ENCODE results near the gene HELB.

DNA sequence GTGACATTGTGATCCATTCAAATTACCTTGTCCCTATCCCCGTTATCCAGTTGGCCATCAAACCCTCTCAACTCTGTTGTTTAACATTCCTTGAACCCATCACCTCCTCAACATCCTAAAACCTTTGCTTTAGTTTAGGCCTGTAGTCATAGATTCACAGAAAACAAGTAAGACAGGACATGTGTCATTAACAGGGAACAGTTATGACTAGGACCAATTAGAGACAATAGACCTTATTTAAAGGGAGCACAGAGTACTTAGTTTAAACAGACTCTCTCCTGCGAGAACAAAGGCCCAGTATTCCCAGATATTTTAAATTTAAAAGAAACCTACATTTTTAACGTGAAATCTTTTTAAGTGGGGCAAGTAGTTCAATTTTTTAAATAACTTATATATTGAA is 20.0 kb upstream of the HELB start:
- TF ChIP-seq, protein P1, sequence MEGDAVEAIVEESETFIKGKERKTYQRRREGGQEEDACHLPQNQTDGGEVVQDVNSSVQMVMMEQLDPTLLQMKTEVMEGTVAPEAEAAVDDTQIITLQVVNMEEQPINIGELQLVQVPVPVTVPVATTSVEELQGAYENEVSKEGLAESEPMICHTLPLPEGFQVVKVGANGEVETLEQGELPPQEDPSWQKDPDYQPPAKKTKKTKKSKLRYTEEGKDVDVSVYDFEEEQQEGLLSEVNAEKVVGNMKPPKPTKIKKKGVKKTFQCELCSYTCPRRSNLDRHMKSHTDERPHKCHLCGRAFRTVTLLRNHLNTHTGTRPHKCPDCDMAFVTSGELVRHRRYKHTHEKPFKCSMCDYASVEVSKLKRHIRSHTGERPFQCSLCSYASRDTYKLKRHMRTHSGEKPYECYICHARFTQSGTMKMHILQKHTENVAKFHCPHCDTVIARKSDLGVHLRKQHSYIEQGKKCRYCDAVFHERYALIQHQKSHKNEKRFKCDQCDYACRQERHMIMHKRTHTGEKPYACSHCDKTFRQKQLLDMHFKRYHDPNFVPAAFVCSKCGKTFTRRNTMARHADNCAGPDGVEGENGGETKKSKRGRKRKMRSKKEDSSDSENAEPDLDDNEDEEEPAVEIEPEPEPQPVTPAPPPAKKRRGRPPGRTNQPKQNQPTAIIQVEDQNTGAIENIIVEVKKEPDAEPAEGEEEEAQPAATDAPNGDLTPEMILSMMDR (conservative IDR thresholded peaks at IDR 0.05; ENCODE audit: low read depth, low read length) = no peak
- TF ChIP-seq POLR2A (IDR thresholded peaks at IDR 0.05; ENCODE audit: low read depth, low read length) (no peak), SMC3 (IDR thresholded peaks at IDR 0.05; ENCODE audit: low read depth, low read length) (no peak), MAZ (IDR thresholded peaks at IDR 0.05; ENCODE audit: borderline replicate concordance, low read depth, low read length) (no peak), BHLHE40 (IDR thresholded peaks at IDR 0.05; ENCODE audit: low read depth, low read length) (no peak), CHD1 (IDR thresholded peaks at IDR 0.05; ENCODE audit: low read depth, low read length) (no peak)
- TF ChIP-seq, protein P2, sequence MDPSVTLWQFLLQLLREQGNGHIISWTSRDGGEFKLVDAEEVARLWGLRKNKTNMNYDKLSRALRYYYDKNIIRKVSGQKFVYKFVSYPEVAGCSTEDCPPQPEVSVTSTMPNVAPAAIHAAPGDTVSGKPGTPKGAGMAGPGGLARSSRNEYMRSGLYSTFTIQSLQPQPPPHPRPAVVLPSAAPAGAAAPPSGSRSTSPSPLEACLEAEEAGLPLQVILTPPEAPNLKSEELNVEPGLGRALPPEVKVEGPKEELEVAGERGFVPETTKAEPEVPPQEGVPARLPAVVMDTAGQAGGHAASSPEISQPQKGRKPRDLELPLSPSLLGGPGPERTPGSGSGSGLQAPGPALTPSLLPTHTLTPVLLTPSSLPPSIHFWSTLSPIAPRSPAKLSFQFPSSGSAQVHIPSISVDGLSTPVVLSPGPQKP (IDR thresholded peaks at IDR 0.05; ENCODE audit: borderline replicate concordance, low read depth, low read length) = no peak
